ENCODE results near the gene SPIRE2. TPM values are rescaled to one million over a fixed set of nuclear protein-coding genes. Genes with fewer than 3 reads are reported as not detected.
A peak's percentile ranks its signal among the peaks of the same experiment; 100 is the strongest.
"Not testable (repeated sequence)": the region's sequence is repeated elsewhere in the genome, so short reads cannot be mapped to it uniquely, and the experiment has no call there.

SPIRE2 gene
- total RNA-seq, 1 experiment from 2014 or later = 29.6 TPM

GRCh38 chr16:89823087-89823823 is 5.0 kb upstream of the SPIRE2 start:
- peak overlapping the region; percentile 97 for H3K27ac Mint-ChIP-seq (ENCODE audit: unreplicated experiment)
- DNase-seq = no peak
- Histone ChIP-seq H3K9me3 (no peaks in the 10 kb centered on the region), H3K4me3 (ENCODE audit: low read depth, low read length) (no peak overlapping the region), H3K36me3 (ENCODE audit: control insufficient read depth, insufficient read depth, low read length) (no peaks in the 10 kb centered on the region), H3K4me1 (peaks cover 45% of the 10 kb centered on the region), H3K27me3 (replicated peaks; ENCODE audit: control insufficient read depth, insufficient read depth, low read length) (no peaks in the 10 kb centered on the region)
- H3K4me3 Mint-ChIP-seq (ENCODE audit: unreplicated experiment) = peak overlapping the region; percentile 71
- POLR2A ChIA-PET = interaction anchor here (0.6 to 1.5 kb wide), 4 partner anchors 10 to 50 kb away, joined by 3 to 11 read pairs (median 4); partner anchors contain the start of gene TCF25
- intact Hi-C loops (cut with micrococcal nuclease; ENCODE audit: unreplicated experiment) = loop anchor here (2.0 to 10.0 kb wide), 2 partner anchors 38 to 102 kb away; partner anchors contain the start of gene TUBB3
- H3K36me3 Mint-ChIP-seq (ENCODE audit: insufficient read depth, unreplicated experiment) = peaks cover 18% of the 10 kb centered on the region
- H3K4me1 Mint-ChIP-seq (ENCODE audit: low read depth, unreplicated experiment) = peaks cover 34% of the 10 kb centered on the region
- CTCF ChIA-PET = no interaction called here
- no peaks in the 10 kb centered on the region for H3K27me3 Mint-ChIP-seq (ENCODE audit: insufficient read depth, unreplicated experiment)
- no TSS peak for BruUV-seq (replicated peaks)
- no peaks in the 10 kb centered on the region for H3K9me3 Mint-ChIP-seq (ENCODE audit: unreplicated experiment)
- TF ChIP-seq CTCF (IDR thresholded peaks at IDR 0.05; ENCODE audit: insufficient read depth in 1 of 2, low read depth in 1 of 2, low read length in 1 of 2, severe bottlenecking in 1 of 2, unreplicated experiment in 1 of 2) = no peak

- H3K4me3 ChIP-seq (ENCODE audit: low read depth, low read length); H3K9me3 ChIP-seq; BruUV-seq (replicated peaks); H3K27me3 ChIP-seq (replicated peaks; ENCODE audit: control insufficient read depth, insufficient read depth, low read length); H3K36me3 ChIP-seq (ENCODE audit: control insufficient read depth, insufficient read depth, low read length); DNase-seq; H3K4me3 Mint-ChIP-seq (ENCODE audit: unreplicated experiment); H3K9me3 Mint-ChIP-seq (ENCODE audit: unreplicated experiment); CTCF ChIA-PET; H3K27me3 Mint-ChIP-seq (ENCODE audit: insufficient read depth, unreplicated experiment): not testable (repeated sequence)
- POLR2A ChIA-PET = interaction anchor here (1.0 kb wide), 1 partner anchor 14 kb away, joined by 3 read pairs; no protein-coding TSS in a partner anchor
- H3K27ac Mint-ChIP-seq (ENCODE audit: unreplicated experiment) = peak overlapping the region; percentile 97
- H3K4me1 ChIP-seq = peaks cover 42% of the 10 kb centered on the region
- peaks cover 28% of the 10 kb centered on the region for H3K4me1 Mint-ChIP-seq (ENCODE audit: low read depth, unreplicated experiment)
- peaks cover 18% of the 10 kb centered on the region for H3K36me3 Mint-ChIP-seq (ENCODE audit: insufficient read depth, unreplicated experiment)
- intact Hi-C loops (cut with micrococcal nuclease; ENCODE audit: unreplicated experiment) = loop anchor here (2.0 to 10.0 kb wide), 2 partner anchors 37 to 101 kb away; partner anchors contain the start of gene TUBB3
These were observed 4.5 kb upstream of the SPIRE2 start for GRCh38 chr16:89823824-89824148.

- ChIA-PET CTCF (no interaction called here), POLR2A (interaction anchor here (2.9 kb wide), 1 partner anchor 11 kb away, joined by 17 read pairs; no protein-coding TSS in a partner anchor)
- peaks cover 25% of the 10 kb centered on the region for H3K4me1 Mint-ChIP-seq (ENCODE audit: low read depth, unreplicated experiment)
- peaks cover 22% of the 10 kb centered on the region for H3K36me3 Mint-ChIP-seq (ENCODE audit: insufficient read depth, unreplicated experiment)
- no TSS peak for BruUV-seq (replicated peaks)
- intact Hi-C loops (cut with micrococcal nuclease; ENCODE audit: unreplicated experiment) = loop anchor here (2.0 to 10.0 kb wide), 2 partner anchors 48 to 98 kb away; partner anchors contain the start of gene TUBB3
- peaks cover 1% of the 10 kb centered on the region; the same call in 1 of the 2 replicates for H3K36me3 ChIP-seq (ENCODE audit: control insufficient read depth, insufficient read depth, low read length)
- H3K27me3 Mint-ChIP-seq (ENCODE audit: insufficient read depth, unreplicated experiment) = no peaks in the 10 kb centered on the region
- H3K27ac Mint-ChIP-seq (ENCODE audit: unreplicated experiment) = peak overlapping the region; percentile 85
- H3K27me3 ChIP-seq (replicated peaks; ENCODE audit: control insufficient read depth, insufficient read depth, low read length) = no peaks in the 10 kb centered on the region
- DNase-seq = no peak
- no peaks in the 10 kb centered on the region for H3K9me3 Mint-ChIP-seq (ENCODE audit: unreplicated experiment)
- no peak for TF ChIP-seq CTCF (IDR thresholded peaks at IDR 0.05; ENCODE audit: insufficient read depth in 1 of 2, low read depth in 1 of 2, low read length in 1 of 2, severe bottlenecking in 1 of 2, unreplicated experiment in 1 of 2)
- H3K4me1 ChIP-seq = peaks cover 53% of the 10 kb centered on the region
- no peaks in the 10 kb centered on the region for H3K9me3 ChIP-seq
- no peak overlapping the region for H3K4me3 ChIP-seq (ENCODE audit: low read depth, low read length)
- peak overlapping the region; percentile 78 for H3K4me3 Mint-ChIP-seq (ENCODE audit: unreplicated experiment)
These were observed 1.5 kb upstream of the SPIRE2 start for GRCh38 chr16:89826531-89827382.

Measured in Caco-2 (cell line).